SH-SY5Y (cell line): ENCODE results near the gene PDP2.

Experiments used
- GATA2 ChIP-seq: IDR thresholded peaks from 2 replicates; pipeline ENCODE4 v1.6.1; 2011; ENCODE audit warnings: mild to moderate bottlenecking, low read depth, low read length
- GATA3 ChIP-seq: IDR thresholded peaks from 2 replicates; pipeline ENCODE4 v1.6.1; 2011; ENCODE audit warnings: low read depth, mild to moderate bottlenecking, low read length, moderate library complexity

Gene PDP2

GRCh38 chr16:66901626-66902025 is 21.3 kb downstream of the PDP2 start:
- no peak for TF ChIP-seq GATA2
- TF ChIP-seq GATA3, result no peak

DNA sequence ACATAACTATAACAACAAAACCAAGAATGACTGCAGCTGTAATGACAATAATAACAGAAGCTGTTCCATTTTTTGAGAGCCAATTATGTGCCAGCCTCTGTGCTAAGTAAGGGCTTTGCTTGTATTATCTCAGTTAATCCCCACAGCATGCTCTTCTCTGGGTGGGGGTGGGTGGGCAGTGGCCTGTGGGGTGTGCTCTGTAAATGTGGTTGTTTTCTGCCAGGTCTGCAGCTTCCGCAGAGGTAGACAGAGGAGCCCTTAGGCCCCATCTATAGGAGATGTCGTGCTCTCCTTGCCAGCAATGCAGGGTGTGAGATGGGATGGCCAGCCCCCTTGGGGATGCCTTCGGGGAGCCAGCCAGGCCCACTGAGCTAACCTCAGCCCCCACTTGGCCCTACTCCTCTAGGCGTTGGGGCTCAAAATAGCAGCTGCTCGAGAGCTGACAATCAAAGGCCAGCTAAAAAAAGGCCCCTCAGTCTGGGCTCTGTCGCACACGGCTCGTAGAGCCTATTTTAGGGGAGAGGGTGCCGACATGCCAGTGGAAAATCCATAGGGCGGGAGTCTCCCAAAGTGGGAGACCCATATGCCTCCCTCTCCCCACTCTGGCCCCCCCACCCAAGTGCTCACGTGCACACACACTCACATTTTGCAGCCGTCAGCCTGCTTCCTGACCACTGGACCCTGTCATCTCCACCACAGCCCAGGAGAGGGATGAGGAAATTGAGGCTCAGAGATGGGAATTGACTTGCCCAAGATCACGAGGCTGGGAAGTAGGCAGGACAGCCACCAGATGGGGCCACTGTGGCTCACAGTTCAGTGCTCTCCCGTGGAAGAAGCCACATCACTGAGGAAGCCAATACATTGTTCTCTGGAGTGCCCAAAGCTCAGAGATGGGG is 22.6 kb downstream of the PDP2 start:
- no peak for TF ChIP-seq GATA2

GRCh38 chr16:66903544-66904427 is 23.5 kb downstream of the PDP2 start:
- no peak for TF ChIP-seq GATA3
- no peak for TF ChIP-seq GATA2

GRCh38 chr16:66904428-66904845 is 24.1 kb downstream of the PDP2 start:
- TF ChIP-seq GATA2, result no peak
- TF ChIP-seq GATA3, result no peak

GRCh38 chr16:66904846-66905632 is 24.7 kb downstream of the PDP2 start:
- TF ChIP-seq GATA3, result no peak
- TF ChIP-seq GATA2, result no peak

DNA sequence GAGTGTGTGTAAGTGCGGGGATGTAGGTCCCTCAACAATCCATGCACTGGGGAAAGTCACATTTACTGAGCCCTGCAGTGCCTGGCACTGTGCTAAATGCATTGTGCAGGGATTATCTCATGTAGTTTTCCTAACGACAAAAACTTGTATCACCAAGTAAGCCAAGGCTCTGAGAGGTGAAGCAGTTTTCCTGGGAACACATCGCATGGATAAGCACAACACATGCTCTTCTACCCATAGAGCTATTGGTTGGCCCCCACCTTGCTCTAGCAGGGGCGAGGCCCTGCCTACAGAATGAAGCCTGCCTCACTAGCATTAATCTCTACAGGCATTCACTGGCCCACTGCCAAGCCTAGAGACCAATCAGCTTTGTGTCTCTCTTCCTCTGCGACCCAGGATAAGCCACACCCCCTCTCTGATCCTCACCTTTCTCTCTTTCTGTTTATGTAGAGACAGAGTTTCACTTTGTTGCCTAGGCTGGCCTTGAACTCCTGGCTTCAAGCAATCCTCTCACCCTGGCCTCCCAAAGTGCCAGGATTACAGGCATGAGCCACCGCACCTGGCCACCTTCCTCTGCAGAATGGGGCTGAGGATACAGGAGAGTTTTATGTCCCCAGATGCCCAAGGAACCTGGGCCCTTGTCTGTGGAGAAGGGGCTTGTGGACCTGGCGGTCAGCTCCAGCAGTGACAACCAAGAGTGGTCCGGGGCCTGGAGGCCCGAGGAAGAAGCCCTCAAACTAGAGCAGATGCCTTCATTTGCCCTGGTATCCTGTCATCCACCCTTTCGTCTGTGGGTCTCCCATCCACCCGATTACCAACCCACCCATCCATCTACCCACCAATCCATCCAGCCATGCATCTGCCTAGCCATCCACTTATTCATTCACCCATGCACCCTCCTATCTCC is 25.6 kb downstream of the PDP2 start:
- TF ChIP-seq GATA2 (no peak), GATA3 (no peak)

- TF ChIP-seq GATA2 (no peak), GATA3 (no peak)
Measured at GRCh38 chr16:66906916-66907836, 26.9 kb downstream of the PDP2 start.

- TF ChIP-seq GATA3 (no peak), GATA2 (no peak)
Measured at GRCh38 chr16:66908116-66908515, 27.8 kb downstream of the PDP2 start.

DNA sequence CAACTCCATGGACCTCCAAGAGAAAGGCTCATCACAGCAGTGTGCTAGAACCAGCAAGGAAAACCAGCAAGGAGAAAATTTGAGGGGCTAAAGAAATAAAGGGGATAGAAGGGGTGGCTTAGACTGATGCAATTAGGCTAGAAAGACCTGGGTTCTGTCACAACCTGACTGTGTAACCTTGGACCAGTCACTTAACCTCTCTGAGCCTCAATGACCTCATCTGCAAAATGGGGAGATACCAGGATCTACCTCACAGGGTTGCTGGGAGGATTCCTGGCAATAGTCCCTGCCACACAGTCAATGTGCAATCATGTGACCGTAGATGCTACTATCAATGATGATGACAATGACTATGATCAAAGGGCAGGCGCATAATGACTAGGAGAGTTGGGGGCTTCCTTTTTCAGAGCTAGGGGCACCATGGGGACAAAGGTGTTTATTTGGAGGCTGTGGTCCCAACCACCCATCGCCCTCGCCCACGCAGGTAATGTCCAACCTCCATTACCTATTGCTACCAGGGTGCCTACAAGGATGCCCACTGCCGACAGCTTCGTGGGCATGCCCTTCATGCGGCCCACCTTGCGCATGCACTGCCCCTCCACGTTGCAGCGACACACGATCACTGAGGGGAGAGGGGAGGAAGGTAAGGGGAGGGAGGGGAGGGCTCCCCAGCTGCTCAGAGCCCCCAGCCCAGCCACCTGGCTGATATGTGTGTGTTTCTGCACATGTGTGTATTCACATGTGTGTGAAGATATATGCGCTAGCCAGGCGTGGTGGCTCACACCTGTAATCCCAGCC is 28.6 kb downstream of the PDP2 start:
- TF ChIP-seq GATA3 (no peak), GATA2 (no peak)

DNA sequence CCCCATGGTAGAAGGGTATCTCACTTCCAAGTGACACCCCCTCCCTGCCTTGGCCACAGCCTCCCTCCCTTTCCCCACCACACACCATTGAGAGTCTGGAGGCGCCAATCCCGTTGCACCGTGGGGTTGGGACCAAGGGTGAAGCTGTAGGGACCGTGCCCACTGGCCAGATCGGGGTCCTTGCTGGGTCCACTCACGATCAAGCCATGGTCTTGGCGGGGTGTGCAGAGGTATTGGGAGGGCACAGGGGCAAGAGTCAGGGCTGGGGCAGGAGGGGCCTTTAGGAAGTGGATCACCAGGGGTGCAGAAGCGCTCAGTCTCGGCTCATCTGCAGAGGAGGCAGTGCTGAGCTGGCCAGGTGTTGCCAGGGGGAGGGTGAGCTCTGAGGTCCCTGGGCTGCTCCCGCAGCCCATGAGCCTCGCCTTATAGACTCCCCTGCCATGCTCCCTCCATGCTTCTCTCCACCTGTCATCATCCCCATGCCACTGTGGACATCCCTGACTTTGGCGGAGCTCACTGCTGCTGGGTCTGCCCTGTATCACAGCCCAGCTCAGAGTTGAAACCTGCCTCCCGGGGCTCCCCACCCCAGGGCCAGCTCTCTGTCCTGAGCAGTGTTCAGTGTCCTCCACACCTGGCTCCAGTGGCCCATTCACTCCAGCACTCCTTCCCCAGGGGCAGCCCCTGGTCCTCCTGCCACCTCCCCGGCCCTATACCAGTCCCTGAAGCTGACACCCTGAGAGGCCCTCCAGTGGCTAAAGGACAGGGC is 30.0 kb downstream of the PDP2 start:
- TF ChIP-seq GATA2 (no peak), GATA3 (no peak)

- no peak for TF ChIP-seq GATA2
- TF ChIP-seq GATA3, result no peak
Measured at GRCh38 chr16:66911112-66911511, 30.8 kb downstream of the PDP2 start.
